ENCODE measurements around the gene LMX1A. TPM values are rescaled to one million over a fixed set of nuclear protein-coding genes. Genes with fewer than 3 reads are reported as not detected.

The LMX1A gene
- total RNA-seq, 1 experiment from 2014 or later = not detected

- no peak for TF ChIP-seq RELA (CRISPR knock-in tag; IDR thresholded peaks at IDR 0.05; ENCODE audit: borderline replicate concordance)
- no peak for TF ChIP-seq ZNF138 (CRISPR knock-in tag; conservative IDR thresholded peaks at IDR 0.05)
- no peak for TF ChIP-seq ZNF532 (CRISPR knock-in tag; IDR thresholded peaks at IDR 0.05; ENCODE audit: borderline replicate concordance)
- TF ChIP-seq NR2C2 (CRISPR knock-in tag; IDR thresholded peaks at IDR 0.05) = no peak
- TF ChIP-seq NFYB (CRISPR knock-in tag; conservative IDR thresholded peaks at IDR 0.05; ENCODE audit: low read depth) = no peak
- no peak for TF ChIP-seq FOXP1 (CRISPR knock-in tag; IDR thresholded peaks at IDR 0.05; ENCODE audit: borderline replicate concordance)
- TF ChIP-seq MAX (CRISPR knock-in tag; IDR thresholded peaks at IDR 0.05) = no peak
Measured at GRCh38 chr1:165228111-165228655, 128.3 kb downstream of the LMX1A start (continued).

- H3K4me1 Mint-ChIP-seq = peaks cover 44% of the 10 kb centered on the region
- TF ChIP-seq EMX1 (CRISPR knock-in tag; IDR thresholded peaks at IDR 0.05) (no peak), ATF2 (CRISPR knock-in tag; IDR thresholded peaks at IDR 0.05; ENCODE audit: borderline replicate concordance, low read depth) (no peak), FOXP1 (CRISPR knock-in tag; IDR thresholded peaks at IDR 0.05; ENCODE audit: borderline replicate concordance) (no peak), RORB (CRISPR knock-in tag; IDR thresholded peaks at IDR 0.05) (no peak)
- POLR2A ChIA-PET = no interaction called here
- no peak for ATAC-seq
- DNase-seq (ENCODE audit: low spot score) = no peak
- CTCF ChIA-PET = interaction anchor here (1.0 kb wide), 1 partner anchor 31 kb away, joined by 3 read pairs; no protein-coding TSS in a partner anchor
- no peaks in the 10 kb centered on the region; the same call in 1 of the 2 replicates for H3K27me3 Mint-ChIP-seq (ENCODE audit: low read depth)
- no peak overlapping the region for H3K27ac Mint-ChIP-seq
- H3K9me3 Mint-ChIP-seq = no peaks in the 10 kb centered on the region
- no peaks in the 10 kb centered on the region for H3K36me3 Mint-ChIP-seq
- no peak overlapping the region for H3K4me3 Mint-ChIP-seq
Measured at GRCh38 chr1:165226326-165226725, 130.2 kb downstream of the LMX1A start.

- no peak for ATAC-seq
- Mint-ChIP-seq H3K27me3 (ENCODE audit: low read depth) (no peaks in the 10 kb centered on the region; the same call in 1 of the 2 replicates), H3K9me3 (no peaks in the 10 kb centered on the region), H3K4me3 (no peak overlapping the region), H3K36me3 (no peaks in the 10 kb centered on the region), H3K27ac (no peak overlapping the region), H3K4me1 (peaks cover 51% of the 10 kb centered on the region)
- ChIA-PET POLR2A (no interaction called here), CTCF (no interaction called here)
- DNase-seq (ENCODE audit: low spot score) = no peak
- TF ChIP-seq NFATC4 (CRISPR knock-in tag; IDR thresholded peaks at IDR 0.05) (no peak), HMGXB4 (CRISPR knock-in tag; IDR thresholded peaks at IDR 0.05) (no peak), ZNF671 (CRISPR knock-in tag; IDR thresholded peaks at IDR 0.05) (no peak), TEAD4 (CRISPR knock-in tag; IDR thresholded peaks at IDR 0.05) (no peak), FOXK1 (CRISPR knock-in tag; IDR thresholded peaks at IDR 0.05) (no peak), IRF1 (CRISPR knock-in tag; IDR thresholded peaks at IDR 0.05) (no peak), JUN (CRISPR knock-in tag; IDR thresholded peaks at IDR 0.05) (no peak), E2F4 (CRISPR knock-in tag; IDR thresholded peaks at IDR 0.05; ENCODE audit: borderline replicate concordance, low read depth) (no peak), MAX (CRISPR knock-in tag; IDR thresholded peaks at IDR 0.05) (no peak), CBFB (CRISPR knock-in tag; IDR thresholded peaks at IDR 0.05; ENCODE audit: low read depth) (no peak), KAT7 (CRISPR knock-in tag; IDR thresholded peaks at IDR 0.05; ENCODE audit: borderline replicate concordance) (no peak), HMGA2 (CRISPR knock-in tag; IDR thresholded peaks at IDR 0.05) (no peak), ATF6 (CRISPR knock-in tag; IDR thresholded peaks at IDR 0.05) (no peak)
Measured at GRCh38 chr1:165225650-165226049, 130.9 kb downstream of the LMX1A start.

All from WTC11 (cell line).